ENCODE data around the gene RNF224. TPM values are rescaled to one million over a fixed set of nuclear protein-coding genes. Genes with fewer than 3 reads are reported as not detected.

Gene RNF224
- total and polyA plus RNA-seq, 2 of the 13 experiments (the other 11 are each of a cell fraction or from before 2014, with no cell fraction given), result 0.09 TPM; not detected in 1

GRCh38 chr9:137277329-137278041 is 50.2 kb downstream of the RNF224 start, which contains the start of gene TOR4A (continued):
- TF ChIP-seq ZNF646 (CRISPR knock-in tag; IDR thresholded peaks at IDR 0.05) (no peak), MEIS1 (CRISPR knock-in tag; IDR thresholded peaks at IDR 0.05; ENCODE audit: borderline replicate concordance) (no peak), ZSCAN31 (CRISPR knock-in tag; IDR thresholded peaks at IDR 0.05; ENCODE audit: low read depth) (peak; percentile 95), ZMAT3 (CRISPR knock-in tag; conservative IDR thresholded peaks at IDR 0.05) (peak; percentile 91), ZFP91 (CRISPR knock-in tag; IDR thresholded peaks at IDR 0.05; ENCODE audit: borderline replicate concordance) (peak; percentile 79; the same call in 1 of the 2 replicates), KLF12 (CRISPR knock-in tag; IDR thresholded peaks at IDR 0.05; ENCODE audit: borderline replicate concordance) (peak; percentile 70), NONO (IDR thresholded peaks at IDR 0.05) (no peak), NONO (CRISPR knock-in tag; conservative IDR thresholded peaks at IDR 0.05) (peak; percentile 76; the same call in 1 of the 2 replicates), RELA (CRISPR knock-in tag; IDR thresholded peaks at IDR 0.05) (no peak), ZNF800 (CRISPR knock-in tag; IDR thresholded peaks at IDR 0.05) (peak; percentile 60; the same call in 1 of the 2 replicates), YEATS2 (CRISPR knock-in tag; IDR thresholded peaks at IDR 0.05; ENCODE audit: borderline replicate concordance) (peak; percentile 92; the same call in 1 of the 2 replicates), ZNF431 (CRISPR knock-in tag; IDR thresholded peaks at IDR 0.05; ENCODE audit: borderline replicate concordance, low read depth) (peak; percentile 58; the same call in 1 of the 2 replicates), NCOA1 (CRISPR knock-in tag; IDR thresholded peaks at IDR 0.05) (no peak), HNF4A (CRISPR knock-in tag; IDR thresholded peaks at IDR 0.05) (0 out of 2 replicates have a peak, but pooled peaks have one; percentile 31), NAIF1 (CRISPR knock-in tag; IDR thresholded peaks at IDR 0.05; ENCODE audit: borderline replicate concordance) (peak; percentile 46; the same call in 1 of the 2 replicates), ZBTB2 (CRISPR knock-in tag; IDR thresholded peaks at IDR 0.05; ENCODE audit: low read depth) (peak; percentile 22; the same call in 1 of the 2 replicates), ZNF75D (CRISPR knock-in tag; IDR thresholded peaks at IDR 0.05; ENCODE audit: borderline replicate concordance) (no peak)
